ENCODE measurements around the gene GTF3C2. TPM values are rescaled to one million over a fixed set of nuclear protein-coding genes. Genes with fewer than 3 reads are reported as not detected.

GTF3C2 gene
- total and polyA plus RNA-seq, 9 of the 15 experiments (the other 6 are each of a cell fraction or from before 2014, with no cell fraction given), result 35.5 to 96.8 (median 53.0) TPM

DNA sequence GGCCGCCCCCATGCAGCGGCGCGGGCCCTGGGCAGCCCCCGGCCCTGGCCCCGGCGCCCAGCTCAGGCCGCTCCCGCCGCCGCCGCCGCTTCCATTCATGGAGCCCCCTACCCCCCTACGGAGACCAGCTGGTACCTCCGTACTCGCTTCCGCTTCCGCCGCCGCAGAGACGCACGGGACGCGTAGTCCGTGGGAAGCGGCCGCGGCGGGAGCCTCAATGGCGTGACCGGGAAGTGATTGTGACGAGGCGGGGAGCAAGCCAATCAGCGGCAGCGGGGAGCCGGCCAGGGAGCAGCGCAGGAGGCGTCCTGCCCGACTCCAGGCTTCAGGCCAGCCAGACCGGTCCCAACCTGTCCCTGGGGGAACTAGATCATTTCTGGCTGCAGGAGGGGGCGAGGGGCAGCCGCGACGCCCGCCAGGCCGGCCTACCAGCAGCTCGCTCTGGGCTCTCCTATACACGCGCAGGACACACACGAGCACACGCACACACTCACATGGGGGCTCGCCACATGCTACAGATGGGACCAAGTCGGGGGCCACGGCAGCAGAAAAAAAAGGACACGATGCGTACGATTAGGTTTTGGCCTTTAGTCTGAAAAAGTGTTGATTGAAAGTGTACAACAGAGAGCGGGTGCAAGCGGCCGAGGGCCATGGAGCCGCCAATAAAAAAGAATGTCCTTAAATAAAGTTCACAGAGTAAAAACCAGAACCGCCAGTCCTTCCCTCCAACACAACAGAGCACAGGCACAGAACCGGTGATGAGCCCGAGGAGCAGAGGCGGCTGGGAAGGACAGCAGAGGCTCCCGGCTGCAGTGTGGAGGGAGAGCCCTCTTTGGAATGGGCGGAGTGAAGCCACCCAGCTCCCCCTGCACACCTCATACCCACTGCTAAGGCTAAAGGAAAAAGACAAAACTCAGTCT, 24.3 kb upstream of the GTF3C2 start, which contains the start of gene ZNF513 (continued):
- no peak for TF ChIP-seq FOXA1 (IDR thresholded peaks at IDR 0.05; ENCODE audit: borderline replicate concordance)
- peak in 1 of 2 experiments; percentile 72; a peak in 2 of 4 replicates for TF ChIP-seq HDAC1 (IDR thresholded peaks at IDR 0.05)
- TF ChIP-seq NFYB (IDR thresholded peaks at IDR 0.05; ENCODE audit: extremely low read depth, insufficient read length), result peak; percentile 94
- TF ChIP-seq, protein P1, sequence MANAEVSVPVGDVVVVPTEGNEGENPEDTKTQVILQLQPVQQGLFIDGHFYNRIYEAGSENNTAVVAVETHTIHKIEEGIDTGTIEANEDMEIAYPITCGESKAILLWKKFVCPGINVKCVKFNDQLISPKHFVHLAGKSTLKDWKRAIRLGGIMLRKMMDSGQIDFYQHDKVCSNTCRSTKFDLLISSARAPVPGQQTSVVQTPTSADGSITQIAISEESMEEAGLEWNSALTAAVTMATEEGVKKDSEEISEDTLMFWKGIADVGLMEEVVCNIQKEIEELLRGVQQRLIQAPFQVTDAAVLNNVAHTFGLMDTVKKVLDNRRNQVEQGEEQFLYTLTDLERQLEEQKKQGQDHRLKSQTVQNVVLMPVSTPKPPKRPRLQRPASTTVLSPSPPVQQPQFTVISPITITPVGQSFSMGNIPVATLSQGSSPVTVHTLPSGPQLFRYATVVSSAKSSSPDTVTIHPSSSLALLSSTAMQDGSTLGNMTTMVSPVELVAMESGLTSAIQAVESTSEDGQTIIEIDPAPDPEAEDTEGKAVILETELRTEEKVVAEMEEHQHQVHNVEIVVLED (CRISPR knock-in tag; IDR thresholded peaks at IDR 0.05), result peak; percentile 54; the same call in 1 of the 2 replicates
- TF ChIP-seq NR2C2 (CRISPR knock-in tag; IDR thresholded peaks at IDR 0.05), result peak; percentile 96
- peak; percentile 99 for TF ChIP-seq NR2C2 (tag; IDR thresholded peaks at IDR 0.05)
- 0 out of 2 replicates have a peak, but pooled peaks have one; percentile 14 for TF ChIP-seq ZNF239 (CRISPR knock-in tag; IDR thresholded peaks at IDR 0.05)
- TF ChIP-seq, protein P2, sequence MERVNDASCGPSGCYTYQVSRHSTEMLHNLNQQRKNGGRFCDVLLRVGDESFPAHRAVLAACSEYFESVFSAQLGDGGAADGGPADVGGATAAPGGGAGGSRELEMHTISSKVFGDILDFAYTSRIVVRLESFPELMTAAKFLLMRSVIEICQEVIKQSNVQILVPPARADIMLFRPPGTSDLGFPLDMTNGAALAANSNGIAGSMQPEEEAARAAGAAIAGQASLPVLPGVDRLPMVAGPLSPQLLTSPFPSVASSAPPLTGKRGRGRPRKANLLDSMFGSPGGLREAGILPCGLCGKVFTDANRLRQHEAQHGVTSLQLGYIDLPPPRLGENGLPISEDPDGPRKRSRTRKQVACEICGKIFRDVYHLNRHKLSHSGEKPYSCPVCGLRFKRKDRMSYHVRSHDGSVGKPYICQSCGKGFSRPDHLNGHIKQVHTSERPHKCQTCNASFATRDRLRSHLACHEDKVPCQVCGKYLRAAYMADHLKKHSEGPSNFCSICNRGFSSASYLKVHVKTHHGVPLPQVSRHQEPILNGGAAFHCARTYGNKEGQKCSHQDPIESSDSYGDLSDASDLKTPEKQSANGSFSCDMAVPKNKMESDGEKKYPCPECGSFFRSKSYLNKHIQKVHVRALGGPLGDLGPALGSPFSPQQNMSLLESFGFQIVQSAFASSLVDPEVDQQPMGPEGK (CRISPR knock-in tag; IDR thresholded peaks at IDR 0.05; ENCODE audit: borderline replicate concordance), result no peak
- TF ChIP-seq CREB5 (CRISPR knock-in tag; IDR thresholded peaks at IDR 0.05), result no peak
- TF ChIP-seq HNRNPUL1 (IDR thresholded peaks at IDR 0.05; ENCODE audit: low read length), result no peak
- TF ChIP-seq C11orf30 (IDR thresholded peaks at IDR 0.05; ENCODE audit: low read depth), result peak; percentile 57
- no peak for TF ChIP-seq SAFB2 (IDR thresholded peaks at IDR 0.05; ENCODE audit: borderline replicate concordance, low read depth, low read length, severe bottlenecking)
- no peak for TF ChIP-seq BRD9 (IDR thresholded peaks at IDR 0.05; ENCODE audit: low read depth, partially characterized antibody)
- no peak for TF ChIP-seq MCM5 (IDR thresholded peaks at IDR 0.05; ENCODE audit: low read depth)
- no peak for TF ChIP-seq MTA1 (IDR thresholded peaks at IDR 0.05; ENCODE audit: borderline replicate concordance)
- TF ChIP-seq POLR2AphosphoS5 (IDR thresholded peaks at IDR 0.05; ENCODE audit: control insufficient read depth, insufficient read depth, low read depth, low read length), result peak; percentile 85
- peak; percentile 53; the same call in 1 of the 2 replicates for TF ChIP-seq FOXP4 (CRISPR knock-in tag; IDR thresholded peaks at IDR 0.05; ENCODE audit: borderline replicate concordance)
- TF ChIP-seq TBP (optimal IDR thresholded peaks at IDR 0.05; ENCODE audit: low read depth, low read length), result peak; percentile 73
- TF ChIP-seq DMBX1 (CRISPR knock-in tag; IDR thresholded peaks at IDR 0.05; ENCODE audit: borderline replicate concordance), result no peak
- TF ChIP-seq KDM5B (IDR thresholded peaks at IDR 0.05; ENCODE audit: insufficient replicate concordance, low read depth, low read length), result no peak
